Measurements from ENCODE around the gene ANKRD17.

DNA sequence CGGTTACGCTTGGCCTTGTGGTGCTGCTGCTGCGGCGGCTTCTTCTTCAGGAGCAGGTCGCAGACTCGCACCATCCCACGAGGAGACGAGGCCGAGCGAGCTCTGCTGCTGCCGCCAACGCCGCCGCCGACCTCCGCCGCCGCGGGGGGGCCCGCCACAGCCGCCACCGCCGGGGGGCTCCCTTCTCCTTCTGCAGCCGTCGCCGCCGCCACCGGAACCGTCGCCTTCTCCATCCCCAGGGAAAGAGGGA, 237 bp downstream of the ANKRD17 start:
- TF ChIP-seq, protein P1, sequence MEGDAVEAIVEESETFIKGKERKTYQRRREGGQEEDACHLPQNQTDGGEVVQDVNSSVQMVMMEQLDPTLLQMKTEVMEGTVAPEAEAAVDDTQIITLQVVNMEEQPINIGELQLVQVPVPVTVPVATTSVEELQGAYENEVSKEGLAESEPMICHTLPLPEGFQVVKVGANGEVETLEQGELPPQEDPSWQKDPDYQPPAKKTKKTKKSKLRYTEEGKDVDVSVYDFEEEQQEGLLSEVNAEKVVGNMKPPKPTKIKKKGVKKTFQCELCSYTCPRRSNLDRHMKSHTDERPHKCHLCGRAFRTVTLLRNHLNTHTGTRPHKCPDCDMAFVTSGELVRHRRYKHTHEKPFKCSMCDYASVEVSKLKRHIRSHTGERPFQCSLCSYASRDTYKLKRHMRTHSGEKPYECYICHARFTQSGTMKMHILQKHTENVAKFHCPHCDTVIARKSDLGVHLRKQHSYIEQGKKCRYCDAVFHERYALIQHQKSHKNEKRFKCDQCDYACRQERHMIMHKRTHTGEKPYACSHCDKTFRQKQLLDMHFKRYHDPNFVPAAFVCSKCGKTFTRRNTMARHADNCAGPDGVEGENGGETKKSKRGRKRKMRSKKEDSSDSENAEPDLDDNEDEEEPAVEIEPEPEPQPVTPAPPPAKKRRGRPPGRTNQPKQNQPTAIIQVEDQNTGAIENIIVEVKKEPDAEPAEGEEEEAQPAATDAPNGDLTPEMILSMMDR (IDR thresholded peaks at IDR 0.05; ENCODE audit: low read depth, low read length): no peak
- no peak for TF ChIP-seq MAX (IDR thresholded peaks at IDR 0.05; ENCODE audit: low read depth, low read length)
- TF ChIP-seq MYC (IDR thresholded peaks at IDR 0.05; ENCODE audit: low read depth, low read length): no peak; the same call in 1 of the 2 replicates
- TF ChIP-seq POLR2A (IDR thresholded peaks at IDR 0.05; ENCODE audit: extremely low read depth, insufficient read length): no peak
